NCI-H446 treated with DMSO at 0.1 percent for 48 hours (cell line): ENCODE measurements around the gene PHACTR2.
"Not testable (repeated sequence)": the region's sequence is repeated elsewhere in the genome, so short reads cannot be mapped to it uniquely, and the experiment has no call there.

Source experiments
- DNase-seq: peaks from one replicate; lab custom pipeline; 2025; lab: John Stamatoyannopoulos, UW

The PHACTR2 gene

DNA sequence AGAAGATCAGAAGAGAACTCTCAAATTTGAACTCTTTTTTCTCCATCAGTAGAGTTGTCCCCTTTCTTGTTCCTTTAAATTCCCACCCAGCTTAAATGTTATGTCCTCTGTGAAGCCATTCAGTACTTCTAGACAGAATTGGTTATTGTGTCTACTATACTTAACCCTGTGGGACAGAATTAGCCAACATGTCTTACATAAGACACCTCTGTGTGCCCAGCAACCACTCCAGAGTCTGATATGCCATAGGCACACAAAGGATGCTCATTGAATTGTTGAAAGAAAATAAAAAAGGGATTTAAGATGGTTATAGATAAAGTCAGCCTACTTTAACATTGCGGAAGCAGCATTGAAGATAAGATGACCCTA, 88.4 kb downstream of the PHACTR2 start:
- no peak for DNase-seq

DNA sequence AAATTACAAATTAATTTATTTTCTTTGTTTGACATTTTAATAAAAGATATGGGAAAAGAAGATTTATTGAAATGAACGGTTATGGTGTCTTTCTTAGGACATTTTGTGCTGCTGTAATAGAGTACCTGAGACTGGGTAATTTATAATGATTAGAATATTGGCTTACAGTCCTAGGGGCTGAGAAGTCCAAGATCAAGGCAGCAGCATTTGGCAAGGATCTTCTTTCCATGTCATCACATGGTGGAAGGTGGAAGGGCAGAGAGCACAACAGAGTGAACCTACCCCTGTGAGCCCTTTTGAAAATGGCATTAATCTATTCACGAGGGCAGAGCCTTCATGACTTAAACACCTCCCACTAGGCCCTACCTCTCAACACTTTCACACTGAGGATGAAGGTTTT, 89.7 kb downstream of the PHACTR2 start:
- no peak for DNase-seq

DNA sequence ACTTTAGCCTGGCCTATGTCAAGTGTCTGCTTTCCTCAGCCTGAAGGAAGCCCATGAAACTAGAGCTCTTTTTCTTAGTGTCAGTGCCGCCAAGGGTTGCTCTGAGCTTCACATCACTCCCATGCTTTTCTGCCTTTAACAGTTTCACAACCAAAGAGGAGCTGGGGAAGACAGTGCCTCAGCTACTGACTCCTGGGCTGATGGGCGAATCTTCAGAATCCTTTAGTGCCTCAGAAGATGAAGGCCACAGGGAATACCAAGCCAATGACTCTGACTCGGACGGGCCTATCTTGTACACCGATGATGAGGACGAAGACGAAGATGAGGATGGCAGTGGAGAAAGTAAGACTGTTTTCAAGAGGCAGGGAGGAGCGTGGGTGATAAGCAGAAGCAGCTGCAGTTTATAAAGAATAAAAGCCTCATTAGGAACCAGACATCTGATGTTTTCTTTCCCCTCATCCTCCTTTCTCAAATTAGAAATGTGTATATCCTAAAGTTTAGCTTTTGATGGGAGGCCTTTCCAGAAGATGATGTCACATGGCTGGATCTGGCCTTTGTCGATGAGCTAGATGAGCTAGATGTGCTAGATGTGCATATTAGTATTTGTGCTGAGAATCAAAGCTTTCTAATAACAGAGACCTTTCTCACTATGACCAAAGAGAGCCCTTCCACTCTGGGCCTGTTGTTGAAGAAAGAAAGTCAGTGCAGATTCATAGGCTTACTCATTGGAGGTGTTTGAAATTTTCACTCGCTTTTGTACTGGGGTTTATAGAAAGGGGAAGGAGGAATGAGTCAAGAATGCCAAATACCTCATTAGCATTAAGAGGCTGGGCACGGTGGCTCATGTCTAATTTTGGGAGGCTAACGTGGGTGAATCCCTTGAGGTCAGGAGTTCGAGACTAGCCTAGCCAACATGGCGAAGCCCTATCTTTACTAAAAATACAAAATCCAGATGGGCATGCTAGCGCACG, 94.6 kb downstream of the PHACTR2 start:
- no peak for DNase-seq

DNA sequence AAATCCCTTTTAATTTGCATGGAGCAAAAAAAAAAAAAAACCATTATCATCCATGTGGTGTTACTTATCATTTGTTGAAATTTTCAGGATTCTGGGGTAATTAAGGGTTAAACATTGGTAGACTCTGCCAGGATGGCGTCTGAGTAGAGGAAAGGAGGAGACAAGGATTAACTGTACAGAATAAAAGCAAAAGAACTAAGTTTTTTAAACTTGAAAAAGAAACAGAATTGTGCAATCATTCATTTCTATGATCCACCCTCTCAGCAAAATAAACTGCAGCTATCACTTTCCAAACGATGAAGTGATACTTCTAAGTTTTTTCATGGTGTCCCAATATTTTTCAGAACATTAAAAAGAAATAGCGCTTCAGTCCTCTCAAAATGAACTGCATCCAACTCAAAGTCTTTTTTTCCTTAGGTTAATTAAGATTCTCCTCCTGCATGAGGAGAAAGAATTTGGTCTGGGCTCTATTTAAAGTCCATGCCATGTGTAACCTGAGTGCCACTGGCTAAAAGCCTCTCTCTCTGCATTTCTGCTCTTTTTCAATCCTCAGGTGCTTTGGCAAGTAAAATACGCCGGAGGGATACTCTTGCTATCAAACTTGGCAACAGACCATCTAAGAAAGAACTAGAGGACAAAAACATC, 95.9 kb downstream of the PHACTR2 start:
- DNase-seq, result no peak

DNA sequence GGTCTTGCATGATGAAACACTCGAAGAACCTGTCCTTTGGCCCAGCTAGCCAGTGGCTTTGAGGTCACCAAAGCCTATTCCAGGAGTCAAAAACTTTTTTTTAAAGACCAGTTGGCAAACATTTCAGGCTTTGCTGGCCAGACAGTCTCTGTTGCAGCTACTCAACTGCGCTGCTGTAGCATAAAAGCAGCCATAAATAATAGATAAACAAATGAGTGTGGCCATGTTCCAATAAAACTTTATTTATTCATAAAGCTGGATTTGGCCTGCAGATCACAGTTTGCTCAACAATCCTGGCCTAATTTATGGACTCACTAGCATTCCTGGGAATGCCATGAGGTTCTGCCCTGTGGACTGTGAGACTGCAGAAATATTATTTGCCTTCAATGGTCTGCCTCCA, 96.6 kb downstream of the PHACTR2 start:
- no peak for DNase-seq

GRCh38 chr6:143775336-143775735, 97.6 kb downstream of the PHACTR2 start:
- no peak for DNase-seq

DNA sequence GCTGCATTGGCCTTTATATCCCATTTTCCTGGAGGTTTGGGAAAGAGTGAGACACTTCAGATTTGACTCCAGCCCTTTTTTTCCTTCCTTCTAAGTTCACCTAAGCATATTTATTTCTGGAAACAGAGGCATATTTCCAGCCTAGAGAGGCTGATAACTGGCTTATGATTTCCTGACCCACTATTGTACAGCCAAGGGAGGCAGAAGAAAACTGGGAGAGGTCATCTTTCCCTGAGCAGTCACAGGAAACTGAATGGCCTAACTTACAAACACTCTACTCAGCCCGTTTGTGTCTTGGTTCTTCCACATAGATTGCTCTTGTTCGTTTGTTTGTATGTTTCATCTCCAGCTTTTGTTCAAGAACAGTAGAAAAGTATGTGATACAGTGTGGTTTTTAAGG, 101.2 kb downstream of the PHACTR2 start:
- DNase-seq, result no peak

- no peak for DNase-seq
Measured at GRCh38 chr6:143782481-143782880, 104.7 kb downstream of the PHACTR2 start.

DNA sequence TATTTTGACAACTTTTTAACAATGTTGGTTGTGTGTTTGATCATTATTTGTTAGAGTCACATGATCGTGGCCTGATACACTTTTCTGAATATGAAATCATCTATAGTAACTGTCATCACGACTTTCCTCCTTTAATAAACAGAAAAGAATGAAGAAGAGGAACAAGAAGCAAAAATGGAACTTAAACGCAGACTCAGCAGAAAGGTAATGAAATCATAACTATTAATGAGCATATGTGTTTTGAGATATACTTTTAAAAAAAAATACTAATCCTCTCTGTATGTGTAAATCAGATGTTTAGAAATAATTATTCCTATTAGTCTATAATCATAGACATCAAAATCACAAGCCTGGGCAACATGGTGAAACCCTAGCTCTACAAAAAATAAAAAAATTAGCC, 105.3 kb downstream of the PHACTR2 start:
- DNase-seq, result no peak

DNA sequence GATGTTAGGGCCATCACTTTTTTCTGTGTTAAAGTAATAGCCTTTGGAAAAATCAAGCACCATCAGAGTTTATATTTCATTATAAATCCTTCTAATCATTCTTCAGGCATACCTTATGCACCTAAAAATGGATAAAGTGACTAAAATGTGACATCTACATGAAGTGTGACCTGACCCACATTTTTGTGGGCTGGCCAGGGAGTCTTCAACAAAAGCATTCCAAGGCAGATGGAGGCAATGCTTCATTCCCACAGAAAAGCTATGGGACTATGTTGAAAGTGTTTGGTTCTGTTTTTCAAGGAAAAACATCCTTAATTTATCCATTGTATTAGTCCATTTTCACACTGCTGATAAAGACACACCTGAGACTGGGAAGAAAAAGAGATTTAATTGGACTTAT, 106.6 kb downstream of the PHACTR2 start:
- no peak for DNase-seq

DNA sequence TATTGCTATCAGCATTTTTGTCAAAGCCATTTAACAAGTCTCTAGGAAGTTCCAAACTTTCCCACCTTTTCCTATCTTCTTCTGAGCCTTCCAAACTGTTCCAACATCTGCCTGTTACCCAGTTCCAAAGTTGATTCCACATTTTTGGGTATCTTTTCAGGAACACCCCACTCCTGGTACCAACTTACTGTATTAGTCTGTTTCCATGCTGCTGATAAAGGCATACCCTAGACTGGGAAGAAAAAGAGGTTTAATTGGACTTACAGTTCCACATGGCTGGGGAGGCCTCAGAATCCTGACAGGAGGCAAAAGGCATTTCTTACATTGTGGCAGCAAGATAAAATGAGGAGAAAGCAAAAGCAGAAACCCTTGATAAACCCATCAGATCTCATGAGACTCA, 108.6 kb downstream of the PHACTR2 start:
- DNase-seq, result not testable (repeated sequence)

GRCh38 chr6:143792402-143793279, 114.9 kb downstream of the PHACTR2 start:
- DNase-seq, result no peak

GRCh38 chr6:143793280-143793619, 115.5 kb downstream of the PHACTR2 start:
- no peak for DNase-seq

DNA sequence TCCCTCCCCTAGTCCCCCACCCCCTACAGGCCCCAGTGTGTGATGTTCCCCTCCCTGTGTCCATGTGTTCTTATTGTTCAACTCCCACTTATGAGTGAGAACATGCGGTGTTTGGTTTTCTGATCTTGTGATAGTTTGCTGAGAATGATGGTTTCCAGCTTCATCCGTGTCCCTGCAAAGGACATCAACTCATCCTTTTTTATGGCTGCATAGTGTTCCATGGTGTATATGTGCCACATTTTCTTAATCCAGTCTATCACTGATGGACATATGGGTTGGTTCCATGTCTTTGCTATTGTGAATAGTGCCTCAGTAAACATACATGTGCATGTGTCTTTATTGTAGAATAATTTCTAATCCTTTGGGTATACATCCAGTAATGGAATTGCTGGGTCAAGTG, 118.8 kb downstream of the PHACTR2 start:
- DNase-seq, result not testable (repeated sequence)

GRCh38 chr6:143798487-143798886, 120.7 kb downstream of the PHACTR2 start:
- DNase-seq, result not testable (repeated sequence)

DNA sequence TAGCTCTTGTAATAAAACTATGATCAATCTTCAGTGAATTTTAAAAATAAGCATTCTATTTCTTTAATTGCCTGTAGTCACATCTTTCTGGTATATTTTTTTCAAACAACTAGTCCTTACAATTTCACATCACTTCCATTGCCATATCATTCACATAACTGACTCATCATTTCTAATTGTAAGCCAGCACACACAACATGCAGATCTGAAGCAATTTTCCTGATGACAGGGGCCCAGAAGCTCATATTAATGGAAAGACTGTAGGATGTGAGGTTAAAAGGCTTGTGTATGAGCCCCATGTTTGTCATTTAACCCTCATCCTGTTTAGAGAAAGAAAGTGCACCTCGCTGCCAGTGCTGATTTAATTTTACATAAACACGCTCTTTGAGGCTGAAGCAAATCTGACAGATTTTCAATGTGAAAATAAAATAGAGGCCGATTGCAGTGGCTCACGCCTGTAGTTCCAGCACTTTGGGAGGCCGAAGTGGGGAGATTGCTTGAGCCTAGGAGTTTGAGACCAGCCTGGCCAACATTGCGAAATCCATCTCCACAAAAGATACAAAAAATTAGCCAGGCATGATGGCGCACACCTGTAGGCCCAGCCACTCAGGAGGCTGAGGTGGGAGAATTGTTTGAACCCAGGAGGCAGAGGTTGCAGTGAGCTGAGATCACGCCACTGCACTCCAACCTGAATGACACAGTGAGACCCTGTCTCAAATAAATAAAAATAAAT, 125.2 kb downstream of the PHACTR2 start:
- no peak for DNase-seq

DNA sequence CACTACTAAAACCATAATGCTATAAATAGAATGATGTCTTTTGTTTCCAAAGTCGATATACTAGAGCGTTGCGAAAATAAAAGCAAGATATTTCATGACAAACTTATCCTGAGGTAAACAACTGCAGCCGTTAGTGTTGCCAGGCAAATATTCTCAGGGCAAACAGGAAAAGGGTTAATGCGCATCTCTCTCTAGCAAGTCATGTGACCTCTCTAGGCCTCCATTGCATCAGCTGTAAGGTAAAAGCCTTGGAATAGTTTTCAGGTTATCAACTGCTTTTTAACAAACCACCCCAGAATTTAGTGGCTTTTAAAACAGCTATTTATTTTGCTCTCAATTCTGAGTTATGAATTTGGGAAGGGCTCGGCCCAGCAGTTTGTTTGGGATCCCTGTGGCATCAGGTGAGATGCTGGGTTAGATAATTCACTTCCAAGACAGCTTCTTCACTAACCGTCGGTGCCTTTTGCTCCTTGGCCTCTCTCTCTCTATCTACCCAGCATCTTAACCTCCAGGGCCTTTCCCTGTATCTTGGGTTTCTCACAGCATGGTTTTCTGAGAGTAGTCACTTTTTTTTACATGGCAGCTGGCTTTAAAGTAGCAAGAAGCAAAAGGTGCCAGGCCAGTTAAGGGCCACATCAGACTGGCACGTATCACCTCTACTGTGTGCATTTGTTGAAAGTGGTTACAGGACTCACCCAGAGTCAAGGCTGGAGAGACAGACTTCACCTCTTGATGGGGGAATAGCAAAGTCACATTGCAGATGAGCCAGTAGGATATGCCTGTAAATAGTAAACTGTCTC, 126.2 kb downstream of the PHACTR2 start:
- no peak for DNase-seq

GRCh38 chr6:143804835-143805239, 127.1 kb downstream of the PHACTR2 start:
- no peak for DNase-seq

GRCh38 chr6:143806282-143807102, 128.7 kb downstream of the PHACTR2 start:
- DNase-seq, result no peak
